Skin of body (tissue), 2 donors: ENCODE measurements around the gene UTP20. TPM values are rescaled to one million over a fixed set of nuclear protein-coding genes. Genes with fewer than 3 reads are reported as not detected.
"Not testable (repeated sequence)": the region's sequence is repeated elsewhere in the genome, so short reads cannot be mapped to it uniquely, and the experiment has no call there.

Source experiments
- DNase-seq: peaks from one replicate; lab custom pipeline; 2025; lab: John Stamatoyannopoulos, UW
- total RNA-seq: library from RNA; depleted of rRNA; stranded (reverse); fragments of >200 nt; gene quantifications from one replicate; pipeline ENCODE4 v1.2.3, GENCODE V29; 2014

UTP20 gene
- total RNA-seq, 1 donor from 2014 or later: 14.7 TPM

GRCh38 chr12:101327051-101327450 is 47.1 kb downstream of the UTP20 start:
- DNase-seq: no peak

- DNase-seq: no peak
Observed at GRCh38 chr12:101327546-101327945, 47.6 kb downstream of the UTP20 start.

GRCh38 chr12:101328917-101329316 is 49.0 kb downstream of the UTP20 start:
- no peak for DNase-seq

GRCh38 chr12:101330631-101331030 is 50.7 kb downstream of the UTP20 start:
- DNase-seq: no peak

- no peak for DNase-seq
Observed at GRCh38 chr12:101336437-101336836, 56.5 kb downstream of the UTP20 start.

GRCh38 chr12:101338087-101338486 is 58.2 kb downstream of the UTP20 start:
- no peak for DNase-seq

GRCh38 chr12:101343893-101344292 is 64.0 kb downstream of the UTP20 start:
- no peak for DNase-seq

GRCh38 chr12:101351682-101352081 is 71.8 kb downstream of the UTP20 start:
- DNase-seq: no peak

GRCh38 chr12:101356794-101357193 is 76.9 kb downstream of the UTP20 start:
- DNase-seq: no peak

- DNase-seq: no peak
Observed at GRCh38 chr12:101361455-101361854, 81.5 kb downstream of the UTP20 start.

- DNase-seq: no peak
Observed at GRCh38 chr12:101368016-101368415, 88.1 kb downstream of the UTP20 start.

GRCh38 chr12:101372431-101372830 is 92.5 kb downstream of the UTP20 start:
- no peak for DNase-seq

- no peak for DNase-seq
Observed at GRCh38 chr12:101375573-101375972, 95.7 kb downstream of the UTP20 start.

GRCh38 chr12:101379149-101379548 is 99.2 kb downstream of the UTP20 start:
- DNase-seq: no peak

- not testable (repeated sequence) for DNase-seq
Observed at GRCh38 chr12:101391181-101391580, 111.3 kb downstream of the UTP20 start.

GRCh38 chr12:101407049-101407435 is 127.1 kb downstream of the UTP20 start:
- peak; percentile 23 for DNase-seq

GRCh38 chr12:101407436-101408345 is 127.8 kb downstream of the UTP20 start, which contains the start of gene ARL1:
TSS of gene ARL1 (minus strand) at chr12:101407772. CDS start at chr12:101407645, 127 bp downstream.
- peak; percentile 84 for DNase-seq

- not testable (repeated sequence) for DNase-seq
Observed at GRCh38 chr12:101410169-101410568, 130.3 kb downstream of the UTP20 start.

- peak; percentile 41 for DNase-seq
Observed at GRCh38 chr12:101414533-101415119, 134.7 kb downstream of the UTP20 start.

- DNase-seq: no peak
Observed at GRCh38 chr12:101415228-101415627, 135.3 kb downstream of the UTP20 start.

- not testable (repeated sequence) for DNase-seq
Observed at GRCh38 chr12:101422066-101422465, 142.2 kb downstream of the UTP20 start.

GRCh38 chr12:101424620-101425019 is 144.7 kb downstream of the UTP20 start:
- DNase-seq: no peak

- DNase-seq: no peak
Observed at GRCh38 chr12:101430456-101430855, 150.6 kb downstream of the UTP20 start.
